Limb (tissue), 2 donors: Measurements from ENCODE around the gene EREG.
"Not testable (repeated sequence)": the region's sequence is repeated elsewhere in the genome, so short reads cannot be mapped to it uniquely, and the experiment has no call there.

Experiments
- DNase-seq, 2 donors: peaks; one replicate each; pipeline ENCODE4 v3.0.0-alpha.2; 2016; ENCODE audit errors: extremely low spot score in 2 of 2

Gene EREG

DNA sequence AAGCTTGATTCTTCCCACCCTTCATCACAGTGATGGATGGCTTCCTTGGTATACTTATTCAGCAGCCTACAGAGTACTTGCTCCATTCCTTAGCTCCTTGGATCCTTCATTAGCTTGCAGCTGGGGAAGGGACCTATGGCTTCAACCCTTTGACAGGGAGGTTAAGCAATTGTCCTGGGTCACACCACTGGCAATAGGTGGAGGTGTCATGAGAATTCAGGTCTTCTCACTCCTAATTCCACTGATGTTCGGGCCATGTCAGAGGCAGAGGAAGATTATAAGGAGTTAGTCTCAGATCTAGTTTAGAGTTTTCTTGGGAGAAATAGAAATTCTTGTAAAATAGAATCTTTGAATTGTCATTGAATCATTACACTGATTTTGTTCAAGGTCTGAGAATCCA lies 24.5 kb downstream of the EREG start:
- no peak for DNase-seq

DNA sequence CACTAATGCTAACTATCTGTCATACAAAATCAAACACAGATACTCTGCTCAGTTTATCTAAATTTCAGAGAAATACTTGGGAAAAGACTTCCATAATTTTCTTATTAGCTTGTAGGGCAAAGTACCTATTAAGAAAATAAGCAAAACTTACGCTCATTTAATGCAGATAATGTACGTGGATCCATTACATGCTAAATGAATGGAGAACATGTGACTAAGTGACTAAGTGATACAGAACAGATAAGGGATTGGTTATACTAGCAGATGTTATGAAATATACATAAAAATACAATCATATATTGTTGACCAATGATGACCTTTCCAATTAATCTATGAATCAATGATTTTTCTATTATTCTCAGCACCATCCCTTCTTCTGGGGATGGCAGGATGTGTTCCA lies 25.7 kb downstream of the EREG start:
- DNase-seq: no peak

DNA sequence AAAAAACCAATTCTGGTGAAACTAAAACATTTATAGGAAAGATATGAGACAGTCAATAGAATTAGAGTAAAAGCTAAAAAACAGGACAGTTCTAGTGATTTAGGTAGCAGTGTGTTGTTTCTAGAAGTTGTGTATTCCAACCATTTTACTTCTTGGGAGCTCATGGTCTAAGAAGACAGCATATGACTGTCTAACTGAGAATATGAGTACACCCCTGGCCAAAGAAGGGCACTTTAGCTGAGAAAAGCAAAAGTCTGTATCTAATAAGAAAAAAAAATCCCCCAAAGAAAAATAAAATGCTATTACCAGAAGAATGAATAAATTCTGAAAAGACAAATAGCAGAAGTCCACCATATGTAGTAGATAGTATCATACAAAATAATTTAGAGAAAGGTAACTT lies 26.4 kb downstream of the EREG start:
- no peak for DNase-seq

DNA sequence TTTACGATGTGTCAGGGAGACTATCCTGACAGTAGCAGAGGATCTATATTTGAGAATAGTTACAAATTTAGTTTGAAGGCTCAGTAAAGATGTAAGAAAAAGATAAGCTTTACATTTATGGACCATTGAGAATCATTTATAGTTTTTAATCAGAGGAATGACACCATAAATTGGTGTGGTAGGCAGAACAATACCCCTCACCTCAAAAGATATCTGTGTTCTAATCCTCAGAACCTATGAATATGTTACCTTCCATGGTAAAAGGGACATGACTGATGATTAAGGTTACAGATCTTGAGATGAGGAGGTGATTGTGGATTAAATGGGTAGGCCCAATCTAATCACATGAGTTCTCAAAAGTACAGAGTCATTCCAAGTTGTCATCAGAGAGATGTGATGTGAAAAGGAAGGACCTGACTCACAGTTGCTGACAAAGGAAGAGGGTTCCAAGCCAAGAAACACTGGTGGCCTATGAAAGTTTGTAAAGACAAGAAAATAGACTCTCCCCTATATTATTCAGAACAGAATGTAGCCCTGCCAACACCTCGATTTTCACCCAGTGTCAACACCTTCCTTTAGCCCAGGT lies 27.0 kb downstream of the EREG start:
- DNase-seq: no peak

DNA sequence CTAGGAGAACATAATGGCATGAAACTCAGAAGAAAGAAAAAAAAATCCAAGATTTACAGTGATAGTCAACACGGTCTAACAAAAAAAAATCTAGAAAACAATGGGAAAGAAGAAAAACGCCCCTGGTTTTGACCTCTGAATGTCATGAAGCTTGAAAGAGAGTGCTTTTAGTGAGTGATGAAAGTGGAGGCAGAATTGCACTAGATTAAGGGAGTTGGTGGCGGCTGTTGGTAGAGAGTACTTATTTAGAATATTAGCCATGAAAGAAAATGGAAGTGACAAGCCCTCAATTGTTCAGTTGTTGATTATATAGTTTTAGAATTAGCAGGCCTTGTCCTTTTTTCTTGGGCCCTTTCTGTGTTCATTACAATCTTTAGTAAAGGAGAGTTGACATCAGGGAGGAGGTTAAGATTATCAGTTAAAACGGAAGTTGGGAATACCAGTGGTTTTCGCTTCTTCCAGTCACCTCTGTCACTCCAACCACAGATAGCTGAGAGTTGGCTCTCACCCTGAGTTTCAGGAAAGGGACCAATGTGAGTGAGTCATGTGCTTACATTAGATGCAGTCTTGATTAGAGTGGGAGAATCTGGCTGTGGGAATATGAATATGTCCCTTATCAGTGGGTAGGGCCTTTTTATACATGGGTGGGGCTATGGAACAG lies 29.7 kb downstream of the EREG start:
- no peak for DNase-seq

DNA sequence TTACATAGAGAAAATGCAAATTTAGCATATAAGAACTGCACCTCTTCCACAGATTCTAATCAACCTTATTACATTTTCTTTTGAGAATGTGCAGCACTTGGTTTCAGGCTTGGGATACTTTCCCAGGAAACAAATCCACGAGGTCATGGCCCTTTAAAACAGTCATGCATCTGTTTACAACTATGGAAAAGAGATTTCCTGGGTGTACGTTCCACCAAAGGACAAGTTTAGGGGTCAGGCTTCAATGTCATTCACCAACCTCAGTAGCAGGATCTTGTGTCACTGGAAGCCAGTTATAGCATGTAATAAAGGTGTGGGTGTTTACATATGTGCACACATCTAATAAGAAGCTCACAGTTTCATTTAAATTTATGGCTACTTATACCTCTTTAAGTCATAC lies 30.7 kb downstream of the EREG start:
- DNase-seq: no peak

DNA sequence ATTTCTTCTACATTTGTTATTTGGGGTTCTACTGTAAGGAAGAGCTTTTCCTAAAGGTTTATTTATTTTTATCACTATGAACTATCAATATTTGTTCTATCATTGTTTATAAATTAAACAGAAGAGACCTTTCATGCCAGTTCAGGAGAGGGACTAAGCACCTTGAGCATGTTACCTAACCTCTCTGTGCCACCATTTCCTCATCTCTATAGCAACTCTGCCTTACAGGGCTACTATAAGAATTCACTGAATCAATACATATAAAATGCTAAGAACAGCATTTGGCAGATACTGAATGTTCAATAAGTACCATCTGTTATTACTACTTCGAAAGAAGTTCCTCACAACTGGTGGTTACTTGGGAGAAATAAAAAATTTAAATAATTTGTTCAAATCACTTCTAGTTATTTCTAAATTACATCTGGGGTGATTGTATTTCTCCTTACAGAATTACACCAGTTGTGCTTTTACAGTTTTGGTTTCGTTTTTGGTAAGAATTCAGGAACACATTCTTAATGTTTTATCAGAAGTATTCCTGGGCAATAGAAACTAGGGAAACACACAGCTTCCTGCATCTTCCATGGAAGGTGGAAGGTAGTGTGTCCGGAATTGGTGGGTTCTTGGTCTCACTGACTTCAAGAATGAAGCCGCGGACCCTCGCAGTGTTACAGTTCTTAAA lies 32.9 kb downstream of the EREG start:
- DNase-seq: no peak

DNA sequence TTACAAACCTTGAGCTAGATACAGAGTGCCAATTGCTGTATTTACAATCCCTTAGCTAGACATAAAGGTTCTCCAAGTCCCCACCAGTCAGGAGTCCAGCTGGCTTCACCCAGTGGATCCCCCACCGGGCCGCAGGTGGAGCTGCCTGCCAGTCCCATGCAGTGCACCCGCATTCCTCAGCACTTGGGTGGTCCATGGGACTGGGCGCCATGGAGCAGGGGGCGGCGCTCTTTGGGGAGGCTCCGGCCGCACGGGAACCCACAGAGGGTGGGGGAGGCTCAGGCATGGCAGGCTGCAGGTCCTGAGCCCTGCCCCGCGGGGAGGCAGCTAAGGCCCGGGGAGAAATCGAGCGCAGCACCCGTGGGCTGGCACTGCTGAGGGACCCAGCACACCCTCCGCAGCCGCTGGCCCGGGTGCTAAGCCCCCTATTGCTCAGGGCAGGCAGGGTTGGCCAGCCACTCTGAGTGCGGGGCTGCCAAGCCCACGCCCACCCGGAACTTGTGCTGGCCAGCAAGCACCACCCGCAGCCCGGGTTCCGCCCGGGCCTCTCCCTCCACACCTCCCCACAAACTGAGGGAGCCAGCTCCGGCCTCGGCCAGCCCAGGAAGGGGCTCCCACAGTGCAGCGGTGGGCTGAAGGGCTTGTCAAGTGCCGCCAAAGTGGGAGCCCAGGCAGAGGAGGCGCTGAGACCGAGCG lies 34.1 kb downstream of the EREG start:
- DNase-seq: not testable (repeated sequence)

DNA sequence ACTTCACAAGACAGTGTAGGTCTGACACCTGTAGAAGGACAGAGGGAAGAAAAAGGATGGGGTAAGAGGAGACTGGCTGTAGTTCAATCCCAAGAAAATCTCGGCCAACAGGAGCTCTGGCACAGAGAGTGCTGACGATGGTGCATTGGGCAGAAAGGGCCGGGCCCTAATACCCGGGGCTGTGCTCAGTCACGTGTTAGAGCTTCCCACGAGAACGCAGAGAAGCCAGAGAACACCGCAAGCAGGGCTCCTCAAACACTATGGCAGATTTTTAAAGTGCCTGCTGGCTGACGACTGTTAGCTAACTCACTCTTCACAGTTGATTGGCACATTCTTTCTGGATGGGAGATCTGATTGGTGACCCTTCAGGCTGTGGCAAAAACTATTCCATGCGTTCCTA lies 35.5 kb downstream of the EREG start:
- no peak for DNase-seq

DNA sequence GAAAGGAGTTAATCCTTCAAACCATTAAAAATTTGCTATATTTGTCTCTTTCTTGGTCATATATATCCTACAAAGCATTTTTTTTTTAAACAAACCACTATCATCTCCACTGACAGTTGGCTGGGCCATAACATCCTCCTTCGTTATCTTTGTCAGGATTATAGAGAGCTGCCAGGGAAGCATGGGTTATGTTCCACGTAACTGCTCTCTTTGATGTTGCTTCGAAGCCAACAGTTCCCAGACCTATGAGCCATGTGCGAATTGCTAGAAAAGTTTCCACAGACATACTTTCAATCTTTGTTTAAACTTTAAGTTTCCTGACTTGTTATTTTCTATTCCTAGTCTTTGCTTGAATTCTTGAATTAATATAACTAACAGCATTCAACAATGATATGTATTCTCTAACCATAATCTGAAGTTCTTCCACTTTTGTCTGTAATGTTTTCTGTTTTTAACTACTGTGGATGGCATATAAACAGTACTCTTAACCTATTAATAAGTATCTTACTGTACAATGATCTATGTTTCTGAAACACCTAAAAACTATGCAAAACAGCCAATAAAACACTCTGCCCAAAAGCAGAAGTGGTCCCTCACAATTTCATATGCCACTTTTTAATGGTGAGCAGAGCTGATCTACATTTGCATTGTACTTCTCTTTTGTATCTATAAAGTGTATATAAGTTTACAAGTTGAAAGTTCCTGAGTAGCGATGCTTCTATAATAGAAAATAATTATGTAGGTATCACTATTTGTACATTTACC lies 37.9 kb downstream of the EREG start:
- no peak for DNase-seq

DNA sequence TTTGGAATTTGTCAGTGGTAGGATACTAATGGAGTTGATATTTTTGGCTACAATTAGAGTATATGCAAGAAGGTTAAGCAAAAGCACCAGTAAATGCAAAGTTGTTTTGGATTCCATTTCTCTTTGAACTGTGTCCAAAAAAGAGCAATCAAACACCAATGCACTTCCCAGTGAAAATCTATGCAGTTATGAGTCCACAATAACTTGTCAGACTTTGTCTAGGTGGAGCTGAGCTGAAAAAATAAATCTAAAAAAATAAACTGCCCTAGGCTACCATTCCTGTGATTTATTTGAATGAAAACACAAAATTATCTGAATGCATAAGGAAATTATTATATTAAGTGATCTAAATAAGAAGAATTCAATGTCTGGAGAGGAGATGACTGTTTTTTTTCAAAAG lies 42.9 kb downstream of the EREG start:
- DNase-seq: no peak

DNA sequence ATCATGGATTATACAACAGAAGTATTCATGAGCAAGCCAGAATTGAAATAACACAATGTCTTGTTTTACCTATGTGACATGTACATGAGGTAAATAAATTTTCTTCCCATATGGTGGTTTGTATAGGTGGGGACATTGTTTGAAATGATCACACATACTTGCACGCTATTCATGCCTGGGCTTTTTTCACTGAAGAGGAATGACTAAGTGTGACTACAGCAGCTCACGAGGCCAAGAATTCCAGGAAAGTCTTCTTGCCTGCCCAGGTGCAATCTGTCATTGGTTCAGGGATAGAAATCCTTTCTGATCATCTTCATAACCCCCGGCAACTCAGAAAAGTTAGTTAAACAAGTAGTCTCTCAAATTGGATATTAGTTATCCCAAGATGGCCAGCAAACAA lies 43.7 kb downstream of the EREG start:
- no peak for DNase-seq

DNA sequence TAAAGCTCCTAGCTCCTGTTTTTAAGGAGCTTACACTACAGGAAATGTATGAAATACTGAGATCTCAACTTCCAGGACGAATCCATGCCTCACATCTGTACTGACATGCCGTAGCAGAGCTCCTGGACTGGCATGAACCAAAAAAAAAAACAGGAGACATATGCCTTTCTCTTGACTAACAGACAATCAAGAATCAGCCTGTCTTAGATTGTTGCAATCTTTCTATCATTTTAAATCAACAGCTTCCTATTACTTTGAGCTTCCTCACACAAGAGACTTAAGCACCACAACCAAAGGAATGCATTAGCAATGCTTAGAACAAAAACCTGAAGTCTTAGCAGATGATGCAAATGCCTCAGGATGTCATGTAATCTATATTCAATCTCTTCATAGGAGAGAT lies 45.3 kb downstream of the EREG start:
- no peak for DNase-seq

DNA sequence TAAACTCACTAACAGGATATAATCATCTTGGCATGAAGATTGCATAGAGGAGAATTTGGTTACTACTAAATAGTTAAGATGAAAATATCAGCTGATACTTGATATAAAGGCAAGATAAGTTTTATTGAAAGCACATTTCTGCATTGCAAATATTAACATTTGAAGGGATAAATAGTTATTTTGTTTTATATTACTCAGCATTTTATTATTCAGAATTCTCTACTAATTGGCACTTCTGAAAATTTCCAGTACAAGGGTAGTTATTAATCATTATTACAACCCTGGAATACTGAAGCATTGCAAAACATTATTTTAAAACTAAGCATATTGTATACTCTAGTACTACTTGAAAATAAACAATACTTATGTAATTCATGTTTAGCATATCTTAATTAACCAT lies 47.3 kb downstream of the EREG start:
- DNase-seq: no peak

DNA sequence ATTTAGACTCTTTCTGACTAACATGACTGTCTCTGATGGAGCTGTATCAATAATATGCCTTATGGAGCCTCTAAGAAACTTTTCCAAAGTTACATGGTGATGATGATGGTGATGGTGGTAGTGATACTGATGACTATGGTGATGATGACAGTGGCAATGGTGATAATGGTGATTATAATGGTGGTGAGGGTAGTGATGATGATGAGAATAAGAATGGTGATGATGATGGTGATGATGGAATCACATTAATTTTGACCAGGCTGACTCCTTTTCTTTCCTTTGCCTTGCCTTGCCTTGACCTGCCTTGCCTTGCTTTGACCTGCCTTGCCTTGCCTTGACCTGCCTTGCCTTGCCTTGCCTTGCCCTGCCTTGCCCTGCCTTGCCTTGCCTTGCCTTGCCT lies 48.3 kb downstream of the EREG start:
- no peak for DNase-seq

DNA sequence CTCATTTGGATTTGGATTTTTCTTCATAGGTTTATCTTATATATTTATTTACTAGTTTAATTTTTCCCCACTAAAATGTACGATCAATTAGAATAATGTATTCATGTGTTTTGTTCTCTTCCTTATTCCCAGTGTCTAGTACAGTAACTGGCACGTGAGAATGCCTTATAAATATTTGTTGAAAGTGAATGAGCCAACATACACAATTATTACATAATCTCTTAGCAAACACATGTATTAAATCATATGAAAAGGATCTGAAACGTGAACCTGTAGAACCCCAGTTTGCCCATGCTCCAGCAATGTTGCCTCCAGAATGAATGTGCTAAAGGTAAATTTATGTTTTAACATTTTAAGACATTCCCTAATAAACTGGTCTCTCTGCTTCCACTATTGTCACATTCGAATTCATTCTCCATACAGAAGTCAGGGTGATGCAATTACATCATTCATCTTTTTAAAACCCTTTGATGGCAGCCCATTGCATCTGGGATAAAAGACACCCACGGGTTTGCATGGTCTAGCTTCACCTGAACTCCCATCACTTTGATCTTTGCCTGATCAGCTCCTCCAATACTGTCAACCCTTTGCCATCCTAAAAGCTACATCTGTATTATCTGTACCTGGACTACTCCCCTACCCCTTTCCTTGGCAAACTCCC lies 49.3 kb downstream of the EREG start:
- DNase-seq: no peak

DNA sequence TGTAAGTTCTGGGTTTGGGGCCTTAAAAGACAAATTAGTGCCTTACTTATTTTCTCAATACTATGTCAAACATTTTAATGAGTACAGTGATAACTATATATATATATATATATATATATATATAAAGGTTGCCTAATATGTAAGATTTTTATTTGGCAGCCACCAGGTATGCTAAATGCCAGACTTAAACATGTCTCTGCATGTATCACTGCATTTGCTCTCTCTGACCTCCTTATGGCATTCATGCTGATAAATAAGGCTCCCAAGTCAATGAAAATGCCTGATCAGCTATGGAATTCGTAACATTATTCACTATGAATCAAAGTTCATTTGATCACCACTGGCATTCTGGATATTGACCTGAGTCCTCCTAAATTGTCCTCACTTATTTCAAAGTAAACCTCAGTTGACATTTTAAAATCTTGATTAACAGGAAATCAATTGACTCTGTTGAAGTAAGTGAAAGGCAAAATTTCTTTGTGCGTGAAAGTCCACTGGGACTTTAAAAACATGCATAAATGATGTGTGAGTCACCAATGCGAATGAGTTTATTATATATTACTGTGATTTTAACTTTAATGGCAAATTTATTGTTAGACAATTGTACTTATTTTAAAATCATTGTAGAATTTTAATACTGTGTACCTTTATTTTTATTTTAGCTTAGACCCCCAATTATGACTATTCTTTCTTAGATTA lies 50.8 kb downstream of the EREG start:
- DNase-seq: no peak

DNA sequence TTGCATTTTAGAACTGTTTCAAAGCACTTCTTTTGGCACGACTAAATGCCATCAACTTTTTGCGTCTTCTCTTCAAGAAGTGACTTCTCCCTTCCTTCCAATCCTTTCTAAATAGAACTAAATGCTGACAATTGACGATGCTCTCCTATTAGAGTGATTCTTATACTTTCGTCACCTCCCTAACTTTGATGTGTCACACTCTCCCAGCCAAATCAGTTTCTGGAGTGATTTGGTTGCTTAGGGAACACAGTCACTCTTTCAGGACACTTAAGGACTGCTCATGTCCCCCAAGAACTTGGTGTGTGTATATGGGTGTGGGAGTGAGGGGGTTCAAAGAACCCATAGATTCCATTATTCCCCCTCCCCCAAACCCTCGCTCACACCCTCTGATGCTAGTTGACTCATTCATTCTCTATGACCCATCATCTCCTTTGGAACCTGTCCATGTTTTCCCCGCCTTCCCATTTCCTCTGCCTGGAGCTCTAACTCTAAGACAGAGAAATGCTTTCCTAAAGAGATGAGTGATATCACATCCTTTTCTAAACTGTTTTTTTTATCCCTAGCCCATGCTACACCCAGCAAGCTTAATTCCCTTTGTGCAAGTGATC lies 53.2 kb downstream of the EREG start:
- no peak for DNase-seq

DNA sequence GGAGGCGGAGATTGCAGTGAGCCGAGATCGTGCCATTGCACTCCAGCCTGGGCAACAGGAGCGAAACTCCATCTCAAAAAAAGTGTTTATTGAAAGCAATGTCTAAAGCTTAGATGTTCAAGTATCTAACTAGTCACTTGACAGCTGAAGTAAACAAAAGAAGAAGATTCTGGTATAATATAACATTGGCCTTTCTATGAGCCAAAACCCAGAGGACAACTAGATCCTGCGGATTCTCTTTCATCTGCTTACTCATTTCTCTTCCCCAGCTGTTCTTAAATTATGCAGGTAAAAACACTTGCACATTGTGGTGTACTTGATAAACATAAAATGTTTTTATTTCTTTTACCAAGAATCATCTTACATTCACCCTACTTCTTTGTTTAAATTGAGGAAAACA lies 55.9 kb downstream of the EREG start:
- DNase-seq: no peak

DNA sequence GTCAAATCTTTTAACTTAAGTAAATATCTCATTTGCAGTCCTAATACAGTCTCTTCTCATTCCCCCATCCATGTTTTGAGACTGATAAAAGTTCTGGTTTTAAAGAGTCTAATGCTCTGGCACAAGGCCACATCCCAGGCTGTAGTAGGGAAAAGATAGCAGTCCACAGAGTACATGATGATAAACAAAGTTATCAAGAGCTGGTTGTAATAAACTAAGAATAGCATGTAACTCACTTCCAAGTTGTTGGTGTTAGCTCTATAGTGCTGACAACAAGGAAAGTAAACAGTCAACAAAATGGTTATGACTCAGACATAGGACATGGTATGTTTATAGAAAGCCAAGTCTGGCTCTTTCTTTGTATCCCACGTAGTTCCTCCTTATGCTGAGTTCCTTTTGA lies 58.2 kb downstream of the EREG start:
- no peak for DNase-seq
